DMS79 treated with DMSO at 0.1 percent for 48 hours (cell line): ENCODE results near the gene TMEM263.

Source experiments
- DNase-seq: peaks from one replicate; lab custom pipeline; 2025; lab: John Stamatoyannopoulos, UW

Gene TMEM263

GRCh38 chr12:106950591-106950990 is 5.1 kb upstream of the TMEM263 start:
- no peak for DNase-seq

DNA sequence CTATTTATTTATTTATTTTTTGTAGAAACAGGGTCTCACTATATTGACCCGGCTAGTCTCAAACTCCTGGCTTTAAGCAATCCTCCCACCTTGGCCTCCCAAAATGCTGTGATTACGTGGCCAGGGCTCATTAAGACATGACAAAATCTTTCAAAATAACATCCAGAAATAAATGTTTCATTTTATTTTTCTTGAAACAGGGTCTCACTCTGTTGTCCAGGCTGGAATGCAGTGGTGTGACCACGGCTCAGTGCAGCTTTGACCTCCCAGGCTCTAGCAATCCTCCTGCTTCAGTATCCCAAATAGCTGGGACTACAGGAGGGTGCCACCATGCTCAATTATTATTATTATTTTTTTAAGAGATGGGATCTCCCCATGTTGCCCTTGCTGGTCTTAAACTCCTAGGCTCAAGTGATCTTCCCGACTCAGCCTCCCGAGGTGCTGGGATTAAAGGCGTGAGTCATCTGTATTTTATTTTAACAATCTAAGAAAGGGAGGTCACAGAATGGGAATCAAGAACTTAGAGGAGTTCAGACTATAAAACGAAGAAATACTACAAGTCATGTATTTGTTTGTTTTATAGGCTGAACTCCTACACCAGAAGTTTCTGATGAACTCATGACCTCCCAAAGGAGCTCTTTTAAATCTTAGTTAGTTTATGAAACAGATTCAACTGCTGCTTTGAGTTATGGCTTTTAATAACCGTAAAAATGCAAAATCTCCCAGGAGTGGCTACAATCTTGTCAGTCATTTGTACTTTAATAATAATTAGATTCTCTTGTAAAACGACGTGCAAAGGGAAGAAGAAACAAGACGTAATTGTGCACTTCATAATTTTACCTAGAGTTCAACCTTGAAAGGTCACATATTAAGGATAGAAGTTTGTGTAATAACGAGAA is 2.1 kb upstream of the TMEM263 start:
- no peak for DNase-seq

DNA sequence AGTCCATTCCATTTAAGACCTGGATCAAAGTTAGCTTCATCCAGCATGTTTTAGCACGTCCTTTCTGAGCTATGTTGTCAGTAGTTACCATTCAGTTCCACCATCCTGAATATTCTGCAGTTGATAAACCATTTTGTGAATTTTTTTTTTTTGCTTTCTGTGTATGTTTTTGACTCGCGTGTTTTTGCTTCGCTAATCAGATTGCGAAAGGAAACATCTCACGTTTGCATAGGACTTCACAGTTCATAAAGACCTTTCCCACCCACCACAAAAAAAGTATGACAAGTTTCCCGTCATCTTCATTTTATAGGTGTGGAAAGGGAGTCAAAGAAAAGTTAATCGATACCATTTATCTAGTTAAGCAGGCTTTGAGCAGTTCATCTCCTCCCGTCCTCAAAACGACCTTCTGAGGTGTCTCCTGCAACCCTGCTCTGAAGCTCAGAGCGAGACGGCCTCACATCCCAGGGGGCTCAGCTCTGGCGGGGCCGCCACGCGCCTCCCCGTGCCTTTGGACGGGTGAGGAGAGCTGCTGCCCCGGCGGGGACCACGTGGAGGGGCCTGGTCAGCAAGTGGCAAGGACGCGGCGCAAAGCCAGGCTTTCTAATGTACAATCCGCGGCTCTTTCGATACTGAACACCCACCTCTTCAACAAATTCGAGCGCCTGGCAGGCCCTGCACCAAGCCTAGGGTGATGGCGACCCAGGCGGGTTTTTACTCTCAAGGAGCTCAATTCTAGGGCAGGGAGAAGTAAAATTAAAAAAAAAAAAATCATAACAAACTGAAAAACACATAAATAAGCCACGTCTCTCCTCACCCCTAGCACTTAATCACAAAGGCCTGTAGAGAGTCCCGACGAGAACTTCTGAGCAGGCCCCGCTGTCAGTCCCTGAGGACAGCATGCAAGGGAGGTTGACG is 988 bp upstream of the TMEM263 start:
- peak; percentile 41 for DNase-seq

- no peak for DNase-seq
Measured at GRCh38 chr12:106956048-106956578, 406 bp downstream of the TMEM263 start.

GRCh38 chr12:106957583-106957982 is 1.9 kb downstream of the TMEM263 start:
- peak; percentile 20 for DNase-seq

- DNase-seq: no peak
Measured at GRCh38 chr12:106960443-106960842, 4.7 kb downstream of the TMEM263 start.

- DNase-seq: no peak
Measured at GRCh38 chr12:106962286-106962685, 6.6 kb downstream of the TMEM263 start.

GRCh38 chr12:106964526-106964925 is 8.8 kb downstream of the TMEM263 start:
- DNase-seq: no peak

- no peak for DNase-seq
Measured at GRCh38 chr12:106971065-106971464, 15.4 kb downstream of the TMEM263 start.

DNA sequence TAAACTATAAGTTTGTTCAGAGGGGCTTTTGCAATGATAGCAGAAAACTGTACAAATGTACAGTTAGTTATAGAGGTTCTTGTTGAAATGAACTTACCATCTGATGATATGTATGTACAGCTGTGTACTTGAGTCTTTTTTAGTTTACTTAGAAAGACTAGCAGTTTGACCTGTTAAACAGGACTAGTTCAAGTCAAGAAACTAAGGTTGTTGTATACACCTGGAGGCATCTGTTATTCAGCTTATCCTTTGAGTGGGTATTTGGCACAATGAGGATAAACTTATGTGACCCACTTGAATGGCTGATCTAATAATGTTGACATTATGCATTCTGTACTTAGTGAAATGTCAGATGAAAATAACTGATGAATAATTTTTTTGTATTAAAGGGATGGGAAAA is 17.8 kb downstream of the TMEM263 start:
- DNase-seq: no peak

- no peak for DNase-seq
Measured at GRCh38 chr12:106974511-106974910, 18.8 kb downstream of the TMEM263 start.

GRCh38 chr12:106975098-106975497 is 19.4 kb downstream of the TMEM263 start:
- DNase-seq: no peak

- no peak for DNase-seq
Measured at GRCh38 chr12:106975993-106976658, 20.4 kb downstream of the TMEM263 start.

DNA sequence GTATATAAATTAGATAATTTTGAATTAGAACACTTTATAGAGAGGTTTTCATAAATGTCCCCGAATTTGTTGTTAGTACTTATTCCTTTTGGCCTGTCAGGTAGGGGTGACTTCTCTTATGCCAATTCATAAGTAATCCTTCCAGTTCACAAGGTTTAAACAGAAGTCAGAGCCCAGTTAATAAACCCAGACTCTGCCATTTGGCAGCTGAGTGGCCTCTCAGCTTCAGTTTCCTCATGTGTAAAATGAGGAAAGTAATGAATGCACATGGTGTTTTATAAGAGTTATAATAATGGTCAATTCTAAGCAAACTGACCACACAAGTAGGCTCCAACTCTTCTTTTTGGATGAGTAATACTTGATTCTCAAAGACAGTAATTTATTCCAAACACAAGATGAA is 21.0 kb downstream of the TMEM263 start:
- no peak for DNase-seq

GRCh38 chr12:106978035-106978800 is 22.5 kb downstream of the TMEM263 start:
- peak; percentile 66 for DNase-seq

DNA sequence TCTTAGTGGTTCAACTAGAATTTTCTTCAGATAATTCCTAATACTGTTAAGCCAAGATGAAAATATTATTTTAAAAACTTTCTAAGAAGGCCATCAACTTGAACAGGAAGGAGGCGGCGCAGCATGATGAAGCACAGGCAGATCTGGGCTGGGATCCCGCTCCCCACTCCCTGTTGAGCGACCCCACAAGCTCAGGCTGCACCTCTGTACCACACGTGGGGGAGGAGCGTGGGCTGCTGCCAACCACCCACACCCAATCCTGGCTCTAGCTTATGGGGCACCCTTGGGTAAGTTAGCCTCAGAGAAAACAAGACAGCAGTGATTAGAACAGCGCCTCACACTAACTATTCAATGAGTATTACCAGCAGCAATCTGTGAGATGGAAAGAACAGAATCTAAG is 25.2 kb downstream of the TMEM263 start:
- DNase-seq: no peak

GRCh38 chr12:106981788-106982187 is 26.1 kb downstream of the TMEM263 start:
- DNase-seq: no peak

GRCh38 chr12:106982229-106982628 is 26.5 kb downstream of the TMEM263 start:
- no peak for DNase-seq

DNA sequence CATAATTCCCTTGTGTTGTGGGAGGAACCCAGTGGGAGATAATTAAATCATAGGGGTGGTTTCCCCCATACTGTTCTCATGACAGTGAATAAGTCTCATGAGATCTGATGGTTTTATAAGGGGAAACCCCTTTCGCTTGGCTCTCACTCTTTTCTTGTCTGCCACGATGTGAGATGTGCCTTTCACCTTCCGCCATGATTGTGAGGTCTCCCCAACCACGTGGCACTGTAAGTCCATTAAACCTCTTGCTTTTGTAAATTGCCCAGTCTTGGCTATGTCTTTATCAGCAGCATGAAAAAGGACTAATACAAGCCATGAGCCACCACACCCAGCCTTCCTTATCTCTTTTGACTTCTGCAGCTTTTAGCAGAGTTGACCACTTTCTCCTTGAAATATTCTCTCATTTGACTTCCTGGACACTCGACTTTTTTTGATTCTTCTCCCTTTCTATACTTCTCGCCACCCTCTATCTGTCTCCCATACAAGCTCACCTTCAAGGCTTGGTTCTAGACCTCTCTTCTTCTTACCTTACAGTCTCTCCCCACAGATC is 29.0 kb downstream of the TMEM263 start:
- no peak for DNase-seq

DNA sequence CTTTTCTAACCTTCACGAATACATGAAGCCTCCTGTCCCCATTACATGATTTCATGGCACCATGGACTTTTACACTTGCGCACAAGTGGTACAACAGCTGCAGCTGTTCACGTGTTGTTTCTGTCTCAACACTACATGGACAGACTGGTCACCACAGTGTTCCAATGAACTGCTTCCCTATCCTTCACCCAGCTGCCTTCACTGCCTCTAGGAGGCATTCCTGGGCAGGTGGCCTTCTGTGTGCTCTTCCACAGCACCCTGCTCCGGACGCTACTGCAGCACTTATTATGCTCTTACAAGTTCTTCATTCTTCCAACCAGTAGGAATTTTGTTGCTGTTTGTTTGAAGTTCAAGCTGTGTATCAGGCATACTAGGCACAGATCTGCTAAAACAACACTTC is 29.8 kb downstream of the TMEM263 start:
- no peak for DNase-seq

GRCh38 chr12:106986135-106986534 is 30.4 kb downstream of the TMEM263 start:
- DNase-seq: no peak
